MM.1S (cell line): ENCODE measurements around the gene LDLRAD3.

Experiments
- DNase-seq: peaks from one replicate; pipeline ENCODE4 v3.0.0-alpha.2; 2015
- H2AFZ ChIP-seq: fragments of 300-600 bp; sonication (generic); 2 replicates; pipeline ENCODE4 v1.6.0; 2016; ENCODE audit warnings: antibody characterized with exemption, low read length
- H3F3A ChIP-seq: fragments of 300-600 bp; sonication (generic); 2 replicates; pipeline ENCODE4 v1.6.1; 2016; ENCODE audit warnings: mild to moderate bottlenecking, antibody characterized with exemption, low read length, moderate library complexity, mixed read lengths; ENCODE audit not compliant: insufficient read depth
- H3K27ac ChIP-seq: fragments of 300-600 bp; sonication (generic); 2 replicates; pipeline ENCODE4 v1.5.1; 2016; ENCODE audit warnings: mild to moderate bottlenecking, low read length
- H3K27me3 ChIP-seq: fragments of 300-600 bp; sonication (generic); replicated peaks from 2 replicates; pipeline ENCODE4 v1.6.0; 2016; ENCODE audit warnings: low read length; ENCODE audit not compliant: insufficient read depth
- H3K36me3 ChIP-seq: fragments of 300-600 bp; sonication (generic); replicated peaks from 2 replicates; pipeline ENCODE4 v1.6.1; 2016; ENCODE audit warnings: mild to moderate bottlenecking, low read length, mixed read lengths; ENCODE audit not compliant: insufficient read depth
- H3K4me1 ChIP-seq: fragments of 300-600 bp; sonication (generic); 2 replicates; pipeline ENCODE4 v1.6.1; 2016; ENCODE audit warnings: low read length, mixed read lengths
- H3K4me2 ChIP-seq: fragments of 300-600 bp; sonication (generic); 2 replicates; pipeline ENCODE4 v1.6.0; 2016; ENCODE audit warnings: low read depth, low read length
- H3K4me3 ChIP-seq: fragments of 300-600 bp; sonication (generic); 2 replicates; pipeline ENCODE4 v1.5.1; 2016; ENCODE audit warnings: low read length, mixed read lengths
- H3K79me2 ChIP-seq: fragments of 300-600 bp; sonication (generic); 2 replicates; pipeline ENCODE4 v1.6.1; 2016; ENCODE audit warnings: mixed run types, low read length, mixed read lengths
- H3K9ac ChIP-seq: fragments of 300-600 bp; sonication (generic); 2 replicates; pipeline ENCODE4 v1.6.1; 2016; ENCODE audit warnings: low read length, mixed read lengths
- H3K9me2 ChIP-seq: fragments of 300-600 bp; sonication (generic); replicated peaks from 2 replicates; pipeline ENCODE4 v1.6.1; 2016; ENCODE audit warnings: mild to moderate bottlenecking, low read length, mixed read lengths; ENCODE audit not compliant: insufficient read depth
- H3K9me3 ChIP-seq: fragments of 300-600 bp; sonication (generic); replicated peaks from 2 replicates; pipeline ENCODE4 v1.6.1; 2016; ENCODE audit warnings: mild to moderate bottlenecking, low read length, mixed read lengths; ENCODE audit not compliant: insufficient read depth
- H4K20me1 ChIP-seq: fragments of 300-600 bp; sonication (generic); 2 replicates; pipeline ENCODE4 v1.6.1; 2016; ENCODE audit warnings: mild to moderate bottlenecking, low read length, moderate library complexity, mixed read lengths; ENCODE audit not compliant: insufficient read depth
- EZH2 ChIP-seq: fragments of 300-600 bp; sonication (generic); optimal IDR thresholded peaks from 2 replicates; pipeline ENCODE3; 2017; ENCODE audit warnings: low read depth, mild to moderate bottlenecking, antibody characterized with exemption, low read length, mixed read lengths
- EZH2phosphoT487 ChIP-seq: fragments of 300-600 bp; sonication (generic); IDR thresholded peaks from 2 replicates; pipeline ENCODE4 v1.6.1; 2018; ENCODE audit warnings: antibody characterized with exemption, low read length
- TF ChIP-seq, protein P1 (sequence below): fragments of 300-600 bp; sonication (generic); IDR thresholded peaks from 2 replicates; pipeline ENCODE4 v1.5.1; 2016; ENCODE audit warnings: antibody characterized with exemption, low read length, mixed read lengths

LDLRAD3 gene

DNA sequence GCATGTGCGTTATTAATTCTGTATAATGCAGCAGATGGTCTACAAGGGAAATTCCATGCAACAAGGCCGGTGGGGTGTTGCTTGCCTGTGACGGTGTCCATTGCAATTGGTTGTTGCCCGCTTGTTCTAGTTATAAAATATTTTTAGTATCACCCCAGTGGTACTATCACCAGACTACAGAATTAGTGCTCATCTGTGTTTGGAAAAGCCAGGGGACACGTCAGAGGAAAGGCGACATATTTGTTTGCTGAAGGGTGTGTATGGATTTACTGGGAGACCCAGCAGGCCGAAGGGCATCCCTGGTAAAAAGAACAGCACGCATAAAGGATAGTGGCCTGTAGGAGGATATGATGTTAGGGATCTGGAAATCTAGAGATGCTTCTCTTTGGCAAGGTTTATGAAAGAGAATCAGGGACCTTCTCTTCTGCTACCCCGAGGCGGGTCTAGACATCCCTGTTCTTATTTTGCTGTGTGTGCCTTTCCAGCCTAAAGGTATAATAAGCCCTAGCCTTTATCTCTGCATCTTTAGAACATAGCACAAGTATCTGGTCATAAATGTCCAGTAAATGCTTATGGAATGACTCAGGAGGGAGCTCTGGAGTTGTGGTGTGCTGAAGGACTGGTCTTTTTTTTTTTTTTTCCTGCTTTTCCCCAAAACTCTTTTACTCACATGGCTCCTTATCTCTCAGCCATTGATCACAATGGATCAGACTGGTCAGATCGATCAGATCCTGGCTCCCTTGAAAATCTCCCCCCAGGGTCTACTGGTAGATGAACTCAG lies 90.9 kb downstream of the LDLRAD3 start:
- H3K79me2 ChIP-seq, result no peaks in the 10 kb centered on the region
- no peak overlapping the region for H3K9ac ChIP-seq
- no peak overlapping the region for H2AFZ ChIP-seq
- peaks cover 11% of the 10 kb centered on the region for H3K4me1 ChIP-seq
- H3F3A ChIP-seq, result no peaks in the 10 kb centered on the region
- TF ChIP-seq EZH2, result no peak
- no peak for TF ChIP-seq EZH2phosphoT487
- TF ChIP-seq, protein P1, sequence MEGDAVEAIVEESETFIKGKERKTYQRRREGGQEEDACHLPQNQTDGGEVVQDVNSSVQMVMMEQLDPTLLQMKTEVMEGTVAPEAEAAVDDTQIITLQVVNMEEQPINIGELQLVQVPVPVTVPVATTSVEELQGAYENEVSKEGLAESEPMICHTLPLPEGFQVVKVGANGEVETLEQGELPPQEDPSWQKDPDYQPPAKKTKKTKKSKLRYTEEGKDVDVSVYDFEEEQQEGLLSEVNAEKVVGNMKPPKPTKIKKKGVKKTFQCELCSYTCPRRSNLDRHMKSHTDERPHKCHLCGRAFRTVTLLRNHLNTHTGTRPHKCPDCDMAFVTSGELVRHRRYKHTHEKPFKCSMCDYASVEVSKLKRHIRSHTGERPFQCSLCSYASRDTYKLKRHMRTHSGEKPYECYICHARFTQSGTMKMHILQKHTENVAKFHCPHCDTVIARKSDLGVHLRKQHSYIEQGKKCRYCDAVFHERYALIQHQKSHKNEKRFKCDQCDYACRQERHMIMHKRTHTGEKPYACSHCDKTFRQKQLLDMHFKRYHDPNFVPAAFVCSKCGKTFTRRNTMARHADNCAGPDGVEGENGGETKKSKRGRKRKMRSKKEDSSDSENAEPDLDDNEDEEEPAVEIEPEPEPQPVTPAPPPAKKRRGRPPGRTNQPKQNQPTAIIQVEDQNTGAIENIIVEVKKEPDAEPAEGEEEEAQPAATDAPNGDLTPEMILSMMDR, result no peak
- no peak overlapping the region for H3K27ac ChIP-seq
- H3K27me3 ChIP-seq, result no peaks in the 10 kb centered on the region
- H3K36me3 ChIP-seq, result no peaks in the 10 kb centered on the region
- DNase-seq, result no peak
- H3K9me2 ChIP-seq, result no peaks in the 10 kb centered on the region
- H3K4me3 ChIP-seq, result no peak overlapping the region
- H4K20me1 ChIP-seq, result no peaks in the 10 kb centered on the region
- H3K4me2 ChIP-seq, result no peak overlapping the region
- no peaks in the 10 kb centered on the region for H3K9me3 ChIP-seq

- no peak overlapping the region for H3K4me3 ChIP-seq
- peaks cover 11% of the 10 kb centered on the region for H3K4me1 ChIP-seq
- no peak overlapping the region for H3K4me2 ChIP-seq
- H3K27ac ChIP-seq, result no peak overlapping the region
- H3F3A ChIP-seq, result no peaks in the 10 kb centered on the region
- H3K27me3 ChIP-seq, result no peaks in the 10 kb centered on the region
- H3K79me2 ChIP-seq, result no peaks in the 10 kb centered on the region
- H4K20me1 ChIP-seq, result no peaks in the 10 kb centered on the region
- H3K9me3 ChIP-seq, result no peaks in the 10 kb centered on the region
- no peak for DNase-seq
- no peaks in the 10 kb centered on the region for H3K36me3 ChIP-seq
- no peak overlapping the region for H3K9ac ChIP-seq
- no peak overlapping the region for H2AFZ ChIP-seq
- no peaks in the 10 kb centered on the region for H3K9me2 ChIP-seq
- TF ChIP-seq, protein P1, result no peak
- TF ChIP-seq EZH2phosphoT487, result no peak
- no peak for TF ChIP-seq EZH2
Observed at GRCh38 chr11:36035454-36035853, 91.6 kb downstream of the LDLRAD3 start.

- Histone ChIP-seq H3K4me3 (no peak overlapping the region), H3K4me2 (no peak overlapping the region), H4K20me1 (no peaks in the 10 kb centered on the region), H3K9ac (no peak overlapping the region), H3K9me2 (no peaks in the 10 kb centered on the region), H3K27me3 (no peaks in the 10 kb centered on the region), H3K36me3 (no peaks in the 10 kb centered on the region), H3K79me2 (no peaks in the 10 kb centered on the region), H3K27ac (no peak overlapping the region), H3K9me3 (no peaks in the 10 kb centered on the region), H3F3A (no peaks in the 10 kb centered on the region), H2AFZ (no peak overlapping the region), H3K4me1 (peaks cover 6% of the 10 kb centered on the region; the same call in 1 of the 2 replicates)
- DNase-seq, result no peak
- TF ChIP-seq, protein P1, result no peak
- TF ChIP-seq EZH2phosphoT487 (no peak), EZH2 (no peak)
Observed at GRCh38 chr11:36035999-36036398, 92.1 kb downstream of the LDLRAD3 start.
